Kidney epithelial cell (primary cell): ENCODE results near the gene CACNA1D. TPM values are rescaled to one million over a fixed set of nuclear protein-coding genes. Genes with fewer than 3 reads are reported as not detected.

Experiments used
- DNase-seq: peaks from one replicate; pipeline ENCODE4 v3.0.0-alpha.2; 2010; ENCODE audit warnings: low read depth
- H3K27me3 ChIP-seq: 2 replicates; pipeline ENCODE4 v1.6.0; 2011; ENCODE audit warnings: low read length; ENCODE audit not compliant: control insufficient read depth, insufficient read depth
- H3K36me3 ChIP-seq: 2 replicates; pipeline ENCODE4 v1.5.1; 2011; ENCODE audit warnings: low read length; ENCODE audit not compliant: control insufficient read depth, insufficient read depth
- H3K4me3 ChIP-seq: 2 replicates; pipeline ENCODE4 v1.5.1; 2011; ENCODE audit warnings: low read depth, mild to moderate bottlenecking, control low read depth, low read length
- total RNA-seq: library from RNA; depleted of rRNA; stranded (reverse); fragments of >200 nt; gene quantifications from 2 replicates; pipeline ENCODE4 v1.2.3, GENCODE V29; 2015
- TF ChIP-seq, protein P1 (sequence below): IDR thresholded peaks from 2 replicates; pipeline ENCODE4 v1.5.1; 2011; ENCODE audit warnings: mild to moderate bottlenecking, moderate library complexity, low read length, control low read depth, inconsistent platforms; ENCODE audit not compliant: insufficient read depth, poor library complexity, severe bottlenecking

Gene CACNA1D
- total RNA-seq, 1 donor from 2014 or later, result 0.21 TPM

DNA sequence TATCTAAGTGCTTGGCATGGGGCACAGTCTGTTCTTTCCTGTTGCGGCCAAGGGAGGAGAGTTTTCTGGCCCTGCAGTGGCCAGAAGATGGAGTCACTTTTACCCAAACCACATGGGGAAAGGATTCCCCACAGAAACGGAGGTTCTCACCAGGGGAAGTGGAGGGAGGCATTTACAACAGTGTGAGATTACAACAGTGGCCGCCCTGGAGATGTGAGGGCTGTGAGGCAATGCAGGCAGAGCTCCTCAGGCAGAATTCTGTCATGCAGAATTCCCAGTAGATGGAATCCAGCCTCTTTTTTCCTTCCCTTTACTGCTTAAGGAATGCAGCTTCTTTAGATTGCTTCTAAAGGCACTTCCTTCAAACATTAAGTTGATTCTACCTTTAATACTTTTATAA is 83.1 kb downstream of the CACNA1D start:
- Histone ChIP-seq H3K4me3 (no peak overlapping the region), H3K27me3 (peaks cover 4% of the 10 kb centered on the region), H3K36me3 (no peaks in the 10 kb centered on the region)
- TF ChIP-seq, protein P1, sequence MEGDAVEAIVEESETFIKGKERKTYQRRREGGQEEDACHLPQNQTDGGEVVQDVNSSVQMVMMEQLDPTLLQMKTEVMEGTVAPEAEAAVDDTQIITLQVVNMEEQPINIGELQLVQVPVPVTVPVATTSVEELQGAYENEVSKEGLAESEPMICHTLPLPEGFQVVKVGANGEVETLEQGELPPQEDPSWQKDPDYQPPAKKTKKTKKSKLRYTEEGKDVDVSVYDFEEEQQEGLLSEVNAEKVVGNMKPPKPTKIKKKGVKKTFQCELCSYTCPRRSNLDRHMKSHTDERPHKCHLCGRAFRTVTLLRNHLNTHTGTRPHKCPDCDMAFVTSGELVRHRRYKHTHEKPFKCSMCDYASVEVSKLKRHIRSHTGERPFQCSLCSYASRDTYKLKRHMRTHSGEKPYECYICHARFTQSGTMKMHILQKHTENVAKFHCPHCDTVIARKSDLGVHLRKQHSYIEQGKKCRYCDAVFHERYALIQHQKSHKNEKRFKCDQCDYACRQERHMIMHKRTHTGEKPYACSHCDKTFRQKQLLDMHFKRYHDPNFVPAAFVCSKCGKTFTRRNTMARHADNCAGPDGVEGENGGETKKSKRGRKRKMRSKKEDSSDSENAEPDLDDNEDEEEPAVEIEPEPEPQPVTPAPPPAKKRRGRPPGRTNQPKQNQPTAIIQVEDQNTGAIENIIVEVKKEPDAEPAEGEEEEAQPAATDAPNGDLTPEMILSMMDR, result no peak
- no peak for DNase-seq

DNA sequence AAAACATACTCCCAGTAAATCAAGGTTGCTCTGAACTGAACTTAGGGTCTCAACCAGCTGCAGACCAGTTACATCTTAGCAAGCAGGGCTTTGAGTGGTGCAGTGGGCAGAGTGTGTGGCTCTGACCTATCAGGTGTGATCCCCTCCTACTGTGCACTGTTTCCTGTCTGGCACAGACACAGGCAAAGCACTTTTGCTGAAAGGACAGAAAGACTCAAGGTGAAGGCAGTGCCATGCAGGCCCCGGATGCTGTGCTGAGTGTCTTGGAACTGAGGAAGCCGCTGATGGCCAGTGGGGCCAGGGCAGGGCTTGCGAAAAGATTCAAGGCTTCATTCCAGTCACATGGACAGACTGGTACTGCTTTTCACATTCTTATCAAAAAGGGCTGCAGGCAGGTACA is 85.2 kb downstream of the CACNA1D start:
- peaks cover 2% of the 10 kb centered on the region for H3K27me3 ChIP-seq
- TF ChIP-seq, protein P1, result no peak
- no peaks in the 10 kb centered on the region for H3K36me3 ChIP-seq
- DNase-seq, result no peak
- H3K4me3 ChIP-seq, result no peak overlapping the region

DNA sequence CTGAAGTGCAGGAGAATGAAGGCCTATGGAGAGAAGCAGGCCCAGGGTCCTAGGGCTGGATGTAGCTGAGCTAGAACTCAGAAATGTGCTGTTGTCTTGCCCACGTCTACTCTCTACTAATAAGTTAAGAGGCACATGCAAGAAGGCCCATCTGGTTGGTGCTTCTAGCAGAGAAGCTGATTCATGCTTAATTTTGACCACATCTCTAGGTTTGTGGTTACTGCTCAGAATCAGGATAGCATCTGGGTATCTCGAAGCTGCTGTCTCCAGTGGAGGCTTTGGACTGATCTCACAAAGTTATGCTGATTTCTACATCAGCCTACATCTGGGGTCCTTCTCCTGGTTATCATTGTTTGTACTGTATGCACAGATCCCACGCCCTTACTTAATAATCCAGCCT is 87.3 kb downstream of the CACNA1D start:
- Histone ChIP-seq H3K36me3 (no peaks in the 10 kb centered on the region), H3K27me3 (peaks cover 2% of the 10 kb centered on the region), H3K4me3 (no peak overlapping the region)
- TF ChIP-seq, protein P1, result no peak
- DNase-seq, result no peak

DNA sequence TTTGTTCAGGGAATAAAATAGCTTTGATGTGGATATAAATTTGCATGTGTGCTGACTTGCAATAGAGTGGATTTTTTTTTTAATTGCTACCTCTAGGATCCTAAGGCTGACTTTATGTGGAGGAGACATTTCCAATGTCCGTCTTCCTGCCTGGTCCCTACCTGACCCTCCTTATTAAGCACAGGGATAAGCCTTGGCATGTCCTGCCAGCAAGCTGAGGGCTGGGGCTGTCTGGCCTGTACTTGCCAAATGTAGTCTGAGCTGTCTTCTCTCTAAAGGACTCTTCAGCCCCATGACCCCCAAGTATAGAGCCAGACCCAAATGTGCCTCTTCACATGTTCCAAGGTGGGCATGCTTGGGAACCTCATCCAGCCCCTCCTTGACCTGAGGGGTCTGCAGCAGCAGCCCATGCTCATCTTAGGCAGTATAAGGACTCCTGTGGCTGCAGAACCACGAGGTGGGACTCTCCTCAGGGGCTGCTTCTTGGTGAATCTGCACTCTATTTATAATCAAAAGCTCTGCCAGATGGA is 88.8 kb downstream of the CACNA1D start:
- TF ChIP-seq, protein P1, result no peak
- DNase-seq, result no peak
- peaks cover 2% of the 10 kb centered on the region for H3K27me3 ChIP-seq

DNA sequence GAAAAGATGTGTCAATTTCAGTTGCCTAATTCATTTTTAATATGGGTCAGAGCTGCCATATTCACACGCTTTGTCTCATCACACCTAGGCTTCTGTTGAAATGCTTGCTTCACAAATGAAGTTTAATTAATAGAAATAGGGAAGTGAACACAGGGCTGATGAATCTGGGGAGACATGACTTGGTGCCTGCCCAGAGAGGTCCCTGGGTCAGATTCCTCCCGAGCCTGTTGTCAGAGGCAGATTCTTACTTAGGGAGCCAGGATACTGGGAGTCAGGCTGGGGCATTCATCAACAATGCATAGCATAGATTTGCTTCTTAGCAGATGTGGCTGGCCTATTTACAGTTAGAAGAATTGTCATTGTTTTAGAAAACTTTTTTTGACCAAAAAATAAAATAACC is 90.6 kb downstream of the CACNA1D start:
- Histone ChIP-seq H3K4me3 (no peak overlapping the region), H3K36me3 (no peaks in the 10 kb centered on the region), H3K27me3 (peaks cover 2% of the 10 kb centered on the region)
- no peak for DNase-seq
- TF ChIP-seq, protein P1, result no peak

More for the DNA sequence above, 88.8 kb downstream of the CACNA1D start:
- no peak overlapping the region for H3K4me3 ChIP-seq
- H3K36me3 ChIP-seq, result no peaks in the 10 kb centered on the region

DNA sequence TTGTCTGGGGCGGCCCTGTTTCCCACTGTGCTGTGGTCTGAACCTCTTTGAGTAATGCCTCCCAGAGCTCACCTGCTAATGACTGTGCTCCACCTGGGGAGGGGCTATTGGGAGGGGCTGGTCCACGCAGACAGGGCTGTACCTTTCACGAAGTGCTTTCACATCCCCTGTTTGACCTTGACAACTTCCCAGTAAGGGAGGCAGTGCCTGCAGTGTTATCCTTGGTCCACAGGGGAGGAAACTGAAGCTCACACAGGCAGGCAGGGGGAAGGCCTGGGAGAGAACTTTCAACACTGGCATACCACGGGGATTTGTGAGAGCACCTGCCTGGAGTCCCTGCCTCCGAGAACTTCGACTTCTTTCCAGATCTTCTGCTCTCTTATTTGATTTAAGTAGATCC is 91.2 kb downstream of the CACNA1D start:
- no peaks in the 10 kb centered on the region for H3K36me3 ChIP-seq
- peaks cover 2% of the 10 kb centered on the region for H3K27me3 ChIP-seq
- TF ChIP-seq, protein P1, result no peak
- DNase-seq, result no peak
- H3K4me3 ChIP-seq, result no peak overlapping the region
